OCI-LY7 (cell line): Measurements from ENCODE around the gene ZNF155.

Source experiments
- EZH2phosphoT487 ChIP-seq: fragments of 200-600 bp; sonication (generic); IDR thresholded peaks from 2 replicates; pipeline ENCODE4 v1.6.1; 2018; ENCODE audit warnings: low read depth, borderline replicate concordance, mild to moderate bottlenecking, mixed run types, antibody characterized with exemption, low read length, moderate library complexity, mixed read lengths
- TF ChIP-seq, protein P1 (sequence below): fragments of 200-600 bp; sonication (generic); conservative IDR thresholded peaks from 2 replicates; pipeline ENCODE4 v1.5.1; 2014; ENCODE audit warnings: mild to moderate bottlenecking, antibody characterized with exemption, low read length, moderate library complexity, mixed read lengths

- TF ChIP-seq, protein P1, sequence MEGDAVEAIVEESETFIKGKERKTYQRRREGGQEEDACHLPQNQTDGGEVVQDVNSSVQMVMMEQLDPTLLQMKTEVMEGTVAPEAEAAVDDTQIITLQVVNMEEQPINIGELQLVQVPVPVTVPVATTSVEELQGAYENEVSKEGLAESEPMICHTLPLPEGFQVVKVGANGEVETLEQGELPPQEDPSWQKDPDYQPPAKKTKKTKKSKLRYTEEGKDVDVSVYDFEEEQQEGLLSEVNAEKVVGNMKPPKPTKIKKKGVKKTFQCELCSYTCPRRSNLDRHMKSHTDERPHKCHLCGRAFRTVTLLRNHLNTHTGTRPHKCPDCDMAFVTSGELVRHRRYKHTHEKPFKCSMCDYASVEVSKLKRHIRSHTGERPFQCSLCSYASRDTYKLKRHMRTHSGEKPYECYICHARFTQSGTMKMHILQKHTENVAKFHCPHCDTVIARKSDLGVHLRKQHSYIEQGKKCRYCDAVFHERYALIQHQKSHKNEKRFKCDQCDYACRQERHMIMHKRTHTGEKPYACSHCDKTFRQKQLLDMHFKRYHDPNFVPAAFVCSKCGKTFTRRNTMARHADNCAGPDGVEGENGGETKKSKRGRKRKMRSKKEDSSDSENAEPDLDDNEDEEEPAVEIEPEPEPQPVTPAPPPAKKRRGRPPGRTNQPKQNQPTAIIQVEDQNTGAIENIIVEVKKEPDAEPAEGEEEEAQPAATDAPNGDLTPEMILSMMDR = no peak
- TF ChIP-seq EZH2phosphoT487 = no peak
Measured at GRCh38 chr19:43934985-43935708, 48.8 kb upstream of the ZNF155 start, which contains the start of gene ZNF45.
